Anterior cingulate cortex (tissue), 58 donors: Measurements from ENCODE around the gene TNP2.

Source experiments
- DNase-seq, 58 donors: peaks; one replicate each; lab custom pipeline; 2025; lab: John Stamatoyannopoulos, UW

Gene TNP2

DNA sequence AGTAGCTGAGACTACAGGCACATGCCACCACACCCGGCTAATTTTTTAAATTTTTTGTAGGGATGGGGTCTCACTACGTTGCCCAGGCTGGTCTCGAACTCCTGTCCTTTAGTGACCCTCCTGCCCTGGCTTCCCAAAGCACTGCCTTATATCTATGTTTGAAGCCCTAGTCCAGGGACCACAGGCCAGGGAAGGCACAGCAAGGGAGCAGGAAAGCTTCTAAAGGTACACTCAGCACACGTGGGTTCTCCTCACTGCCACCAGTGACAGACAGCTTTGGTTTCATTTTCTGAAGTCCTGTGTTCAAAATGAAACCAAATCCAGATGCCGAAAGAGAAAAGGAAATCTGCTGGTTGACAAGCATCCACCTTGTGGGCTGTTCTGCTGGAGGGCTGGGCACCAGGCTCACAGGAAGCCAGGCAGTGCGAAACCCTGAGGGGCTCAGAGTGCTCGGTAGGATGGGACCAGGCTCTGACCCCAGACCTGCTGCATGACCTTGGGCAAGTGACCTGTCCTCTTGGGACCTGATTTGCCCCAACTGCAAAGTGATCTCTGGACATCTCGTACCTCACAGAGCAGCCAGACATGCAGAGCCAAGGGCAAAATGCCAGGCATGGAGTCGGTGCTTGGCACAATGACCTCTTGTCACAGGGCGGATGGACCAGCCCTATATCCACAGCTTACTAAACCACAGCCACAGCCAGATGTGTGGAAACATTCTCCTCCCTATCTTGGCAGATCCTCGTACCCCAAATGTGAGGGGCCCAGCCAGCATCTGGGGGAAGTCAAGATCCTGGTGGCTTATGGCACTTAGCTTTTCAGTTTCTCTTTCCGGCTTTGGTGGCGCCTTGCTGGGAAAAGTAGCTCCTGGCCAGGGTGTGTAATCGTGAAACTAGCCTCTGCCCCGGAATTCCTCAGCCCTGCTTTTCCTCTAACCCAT is 10.3 kb downstream of the TNP2 start:
- DNase-seq: peak in 47 of 58 donors; percentile 5 to 90 (median 36)

DNA sequence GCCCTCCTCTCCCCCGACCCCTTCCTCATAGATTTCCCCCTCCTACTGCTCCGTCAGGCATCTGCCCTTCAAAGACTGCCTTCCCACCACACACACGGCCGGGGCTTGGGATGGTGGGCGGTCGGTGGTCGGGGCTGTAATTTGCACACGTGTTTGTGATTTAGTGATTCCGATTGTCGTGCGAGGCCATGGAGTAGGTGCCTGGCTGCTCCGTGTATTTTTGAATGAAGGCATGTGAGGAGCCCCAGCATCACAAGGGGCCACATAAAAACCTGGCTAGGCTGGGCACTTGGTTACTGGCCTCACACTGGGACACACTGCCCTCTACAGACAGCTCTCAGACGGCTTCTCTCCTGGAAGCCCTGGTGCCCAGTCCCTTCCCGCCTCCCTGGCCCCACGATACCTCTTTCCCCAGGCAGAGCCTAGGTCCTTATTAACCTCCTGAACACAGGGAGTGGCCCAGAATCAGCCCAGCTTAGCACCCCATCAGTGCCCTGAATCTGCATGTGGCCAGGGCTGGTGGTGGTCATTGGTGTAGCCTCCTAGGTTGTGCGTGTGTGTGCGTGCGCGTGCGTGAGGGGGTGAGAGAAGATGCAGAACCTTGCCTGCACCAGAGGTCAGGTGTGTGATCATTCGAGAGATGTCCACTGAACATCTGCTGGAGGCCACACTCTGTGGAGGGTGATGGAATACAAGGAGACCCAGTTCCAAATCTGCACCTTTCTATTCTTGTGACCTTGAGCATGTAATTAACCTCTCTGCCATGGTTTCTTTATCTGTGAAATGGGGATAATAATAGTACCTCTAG is 11.8 kb downstream of the TNP2 start:
- DNase-seq: peak in 53 of 58 donors; percentile 6 to 80 (median 47)

DNA sequence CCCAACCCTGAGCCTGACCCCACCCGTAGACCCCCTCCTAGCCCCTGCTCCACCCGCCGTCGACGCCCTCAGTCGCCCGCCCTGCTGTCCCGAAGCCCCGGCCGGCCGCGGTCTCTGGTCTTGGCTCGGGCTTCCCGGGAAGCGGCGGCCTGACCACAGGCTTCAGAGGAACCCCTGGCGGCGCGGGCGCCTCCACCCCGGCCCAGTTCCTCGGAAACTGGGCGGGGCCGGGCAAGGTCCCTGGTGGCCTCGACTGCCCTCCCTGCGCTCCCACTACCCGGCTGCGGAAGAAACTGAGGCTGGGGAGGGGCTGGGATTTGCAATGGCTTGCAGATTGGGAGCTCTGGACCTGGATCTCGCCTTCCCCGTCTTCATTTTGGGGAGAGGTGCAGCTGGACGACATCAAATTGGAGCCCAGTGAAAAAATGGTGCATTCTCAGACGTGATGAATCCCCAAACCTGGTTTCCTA is 12.4 kb downstream of the TNP2 start:
- peak in 14 of 58 donors; percentile 16 to 54 (median 37) for DNase-seq

DNA sequence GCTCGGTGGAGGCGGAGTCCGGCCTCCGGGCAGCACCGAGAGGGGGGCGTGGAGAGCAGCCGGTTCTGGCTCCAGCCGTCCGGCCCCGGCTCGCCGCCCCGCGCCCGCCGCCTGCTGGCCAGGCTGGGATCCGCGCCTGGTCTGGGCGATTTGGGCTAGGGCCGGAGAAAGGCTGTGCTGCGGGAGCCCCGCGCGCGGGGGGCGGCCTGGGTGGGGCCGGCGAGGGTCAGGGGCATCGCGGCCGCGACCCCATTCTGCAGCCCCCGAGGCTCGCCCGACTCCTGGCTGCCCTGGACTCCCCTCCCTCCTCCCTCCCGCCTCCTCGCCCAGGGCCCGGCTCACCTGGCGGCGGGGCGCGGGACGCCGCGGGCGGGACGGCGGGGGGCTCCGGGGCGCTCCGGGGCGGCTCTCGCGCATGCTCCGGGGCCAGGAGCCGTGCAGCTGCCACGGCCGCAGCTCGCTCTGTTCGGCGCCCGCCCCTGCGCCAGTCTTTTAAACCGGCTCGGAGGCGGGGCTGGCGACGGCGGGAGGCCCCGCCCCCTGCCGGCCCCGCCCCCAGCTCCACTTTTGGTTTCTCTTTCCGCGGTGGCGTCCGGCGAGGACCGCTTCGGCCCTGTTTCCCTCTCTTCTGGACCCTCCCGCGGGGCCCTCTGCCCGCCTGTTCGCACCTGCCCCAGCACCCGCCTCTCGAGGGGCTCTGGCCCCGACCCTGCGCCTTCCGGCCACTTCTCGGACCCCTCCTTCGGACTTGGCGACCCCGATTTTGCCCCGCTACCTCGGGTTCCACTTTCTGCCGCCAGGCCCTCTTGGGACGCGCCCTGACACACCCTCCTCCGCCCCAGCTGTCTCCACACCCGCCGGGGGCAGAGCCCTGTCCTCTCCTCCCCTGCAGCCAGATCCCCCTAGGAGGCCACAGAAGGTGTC is 13.1 kb downstream of the TNP2 start, which contains the start of gene SOCS1:
Gene SOCS1 (minus strand): TSS at position 468 of the 924 bp plus-strand sequence. CDS start 726 bp downstream, outside the sequence.
- peak in 56 of 58 donors; percentile 15 to 82 (median 70) for DNase-seq

DNA sequence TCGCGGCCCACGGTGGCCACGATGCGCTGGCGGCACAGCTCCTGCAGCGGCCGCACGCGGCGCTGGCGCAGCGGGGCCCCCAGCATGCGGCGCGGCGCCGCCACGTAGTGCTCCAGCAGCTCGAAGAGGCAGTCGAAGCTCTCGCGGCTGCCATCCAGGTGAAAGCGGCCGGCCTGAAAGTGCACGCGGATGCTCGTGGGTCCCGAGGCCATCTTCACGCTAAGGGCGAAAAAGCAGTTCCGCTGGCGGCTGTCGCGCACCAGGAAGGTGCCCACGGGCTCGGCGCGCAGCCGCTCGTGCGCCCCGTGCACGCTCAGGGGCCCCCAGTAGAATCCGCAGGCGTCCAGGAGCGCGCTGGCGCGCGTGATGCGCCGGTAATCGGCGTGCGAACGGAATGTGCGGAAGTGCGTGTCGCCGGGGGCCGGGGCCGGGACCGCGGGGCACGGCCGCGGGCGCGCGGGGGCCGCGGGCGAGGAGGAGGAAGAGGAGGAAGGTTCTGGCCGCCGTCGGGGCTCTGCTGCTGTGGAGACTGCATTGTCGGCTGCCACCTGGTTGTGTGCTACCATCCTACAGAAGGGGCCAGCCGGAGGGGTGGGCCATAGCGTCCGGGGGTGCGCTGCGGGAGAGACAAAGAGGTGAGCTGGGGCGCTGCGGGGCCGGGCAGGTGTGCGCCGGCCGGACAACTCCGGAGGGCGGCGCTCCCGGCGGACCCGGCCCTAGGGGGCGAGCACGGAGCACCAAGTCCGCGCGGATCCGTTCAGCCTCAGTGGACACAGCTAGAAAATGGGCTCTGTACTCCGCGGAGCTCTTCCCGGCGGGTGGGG is 14.0 kb downstream of the TNP2 start:
- DNase-seq: peak in 7 of 58 donors; percentile 14 to 54 (median 24)

DNA sequence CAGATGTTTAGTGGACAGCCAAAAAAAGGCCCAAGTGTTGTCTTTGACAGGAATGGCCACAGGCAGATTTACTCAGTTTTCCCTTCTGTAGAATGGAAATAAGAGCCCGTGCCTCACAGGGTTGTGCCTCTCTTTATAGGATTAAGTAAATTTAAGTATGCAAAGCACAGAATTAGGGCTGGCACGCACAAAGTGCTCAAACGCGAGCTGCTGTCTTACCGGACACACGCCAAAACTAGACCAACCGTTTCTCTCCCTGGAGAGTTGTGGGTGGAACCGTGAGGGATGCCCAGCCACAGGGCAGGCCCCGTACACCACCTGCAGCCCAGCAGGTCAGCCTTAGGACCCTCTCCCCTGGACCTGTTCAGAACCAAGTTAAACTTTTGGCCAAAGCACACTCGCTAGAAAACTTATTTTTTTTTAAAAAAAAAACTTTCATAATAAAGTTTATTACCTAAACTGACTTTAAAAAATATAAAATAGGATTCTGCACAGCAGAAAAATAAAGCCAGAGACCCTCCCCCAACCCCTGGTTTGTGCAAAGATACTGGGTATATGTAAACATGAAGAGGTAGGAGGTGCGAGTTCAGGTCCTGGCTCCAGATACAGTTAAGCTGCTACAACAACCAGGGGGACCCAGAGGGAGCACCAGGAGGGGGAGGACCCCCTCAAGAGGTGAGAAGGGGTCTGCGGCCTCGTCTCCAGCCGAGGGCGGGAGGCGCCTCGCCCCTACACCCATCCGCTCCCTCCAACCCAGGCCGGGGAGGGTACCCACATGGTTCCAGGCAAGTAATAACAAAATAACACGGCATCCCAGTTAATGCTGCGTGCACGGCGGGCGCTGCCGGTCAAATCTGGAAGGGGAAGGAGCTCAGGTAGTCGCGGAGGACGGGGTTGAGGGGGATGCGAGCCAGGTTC is 14.9 kb downstream of the TNP2 start:
- no peak for DNase-seq

- no peak for DNase-seq
These were observed 15.8 kb downstream of the TNP2 start for GRCh38 chr16:11253009-11253994.

GRCh38 chr16:11252482-11252931 is 16.6 kb downstream of the TNP2 start:
- no peak for DNase-seq

DNA sequence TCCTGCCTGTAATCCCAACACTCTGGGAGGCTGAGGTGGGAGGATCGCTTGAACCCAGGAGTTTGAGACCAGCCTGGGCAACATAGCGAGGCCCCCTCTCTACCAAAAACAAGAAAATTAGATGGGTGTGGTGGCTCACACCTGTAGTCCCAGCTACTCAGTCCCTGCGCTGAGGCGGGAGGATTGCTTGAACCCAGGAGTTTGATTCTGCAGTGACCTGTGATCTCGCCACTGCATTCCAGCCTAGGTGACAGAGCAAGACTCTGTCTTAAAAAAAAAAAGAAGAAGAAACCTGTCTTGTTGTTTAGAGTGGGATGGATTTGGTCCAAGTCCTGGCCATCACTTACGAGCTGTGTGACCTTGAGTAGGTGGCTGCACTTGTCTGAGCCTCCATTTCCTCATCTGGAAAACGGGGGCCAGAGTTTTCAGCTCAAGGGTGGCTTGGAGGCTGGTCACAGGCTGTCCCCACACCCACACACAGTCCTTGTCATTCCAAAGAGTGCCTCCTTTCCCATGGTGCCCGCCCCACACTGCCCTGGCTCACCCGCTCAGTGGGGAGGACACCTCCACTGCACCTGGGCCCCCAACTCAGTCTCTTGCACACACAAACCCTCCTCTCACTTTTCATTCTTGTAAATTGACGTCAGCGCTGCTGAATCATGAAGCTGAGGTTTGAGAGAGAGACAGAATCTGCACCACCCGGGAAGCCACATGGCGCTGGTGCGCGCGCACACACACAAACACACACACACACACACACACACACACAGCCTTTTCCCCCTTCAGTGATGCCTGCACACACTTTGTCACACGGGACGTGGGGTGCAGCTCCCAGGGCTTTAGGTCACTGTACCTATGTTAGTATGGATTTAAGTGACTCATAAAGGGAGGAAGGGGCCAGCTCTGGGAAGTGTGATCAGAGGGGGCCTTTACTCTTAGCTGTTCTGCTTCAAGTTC is 17.3 kb downstream of the TNP2 start:
- DNase-seq: peak in 1 of 58 donors; percentile 13

GRCh38 chr16:11250786-11251524 is 18.2 kb downstream of the TNP2 start:
- no peak for DNase-seq

DNA sequence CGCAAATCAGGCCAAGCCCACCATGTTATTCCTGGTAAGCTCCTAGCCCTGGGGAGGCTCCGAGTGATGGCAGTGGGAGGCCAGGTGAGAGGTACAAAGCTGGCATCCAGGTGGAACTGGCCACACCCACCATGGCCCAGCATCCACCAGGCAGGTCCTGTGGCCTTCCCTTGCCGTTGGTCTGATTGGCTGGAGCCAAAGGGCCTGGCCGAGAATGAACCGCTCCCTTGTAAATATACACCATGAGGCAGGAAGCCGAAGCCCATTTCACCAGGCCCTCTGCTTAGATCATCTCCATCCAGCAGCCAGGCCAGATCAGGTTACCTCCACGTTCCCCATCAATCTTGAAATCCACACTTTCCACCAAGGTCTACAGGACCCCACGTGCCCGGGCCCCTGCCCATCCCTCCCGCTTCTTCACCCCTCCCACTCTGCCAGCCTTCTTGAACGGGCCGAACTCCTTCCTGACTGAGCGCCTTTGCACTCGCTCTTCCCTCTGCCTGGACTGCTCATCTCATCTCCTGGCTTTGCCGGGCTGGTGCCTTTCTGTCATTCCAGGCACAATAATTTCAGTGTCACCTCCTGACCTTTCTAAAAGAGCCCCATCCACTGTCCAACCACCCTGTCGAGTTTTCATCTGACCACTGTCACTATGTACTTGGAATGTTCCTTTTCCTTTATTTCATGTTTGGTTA is 18.9 kb downstream of the TNP2 start:
- DNase-seq: no peak

DNA sequence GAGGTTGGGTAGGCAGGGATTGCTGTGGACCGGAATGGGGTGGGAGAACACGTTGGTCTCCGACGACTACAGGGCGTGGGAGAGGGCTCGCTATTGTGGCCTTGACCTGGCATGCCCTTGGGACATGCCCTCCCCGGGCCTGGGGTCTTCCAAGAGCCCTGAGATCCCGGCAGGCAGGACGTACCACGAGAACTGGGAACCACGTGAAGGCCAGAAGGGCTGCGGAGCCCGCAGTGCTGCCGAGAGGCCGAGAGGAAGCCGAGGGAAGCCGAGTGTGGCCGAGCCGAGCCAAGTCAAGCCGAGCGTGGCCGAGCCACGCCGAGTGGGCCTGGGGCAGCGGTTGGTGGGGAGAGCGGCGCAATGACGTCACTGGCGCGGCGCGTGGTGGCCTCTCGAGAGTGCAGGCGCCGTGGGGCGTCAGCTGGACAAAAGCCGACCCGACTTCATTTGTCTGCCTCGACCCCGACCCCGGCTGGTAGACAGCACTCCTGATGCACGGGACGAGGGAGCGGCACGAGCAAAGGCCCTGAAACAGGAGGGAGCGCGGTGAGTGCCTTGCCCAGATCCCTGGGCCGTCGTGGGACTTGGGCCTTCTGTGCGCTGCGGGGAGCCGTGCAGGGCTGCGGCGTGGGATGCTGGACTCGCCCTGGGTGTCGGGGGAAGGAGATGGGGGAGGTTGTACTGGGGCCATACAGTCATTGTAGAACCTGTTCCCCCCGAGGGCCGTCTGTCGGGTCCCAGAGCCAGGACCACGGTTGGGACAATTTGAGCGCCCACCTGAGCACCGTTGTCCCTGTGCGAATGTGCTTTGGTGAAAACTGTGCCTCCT is 19.7 kb downstream of the TNP2 start:
- DNase-seq: no peak

GRCh38 chr16:11248133-11248532 is 21.0 kb downstream of the TNP2 start:
- no peak for DNase-seq
